ENCODE results near the gene CHST1. TPM values are rescaled to one million over a fixed set of nuclear protein-coding genes. Genes with fewer than 3 reads are reported as not detected.

The CHST1 gene
- total and polyA plus RNA-seq, 5 experiments from 2014 or later, result not detected

GRCh38 chr11:45616802-45617549, 48.4 kb downstream of the CHST1 start:
- POLR2A ChIA-PET, result no interaction called here
- peaks cover 0 to 12% (median 6%) of the 10 kb centered on the region in 9 donors for H3K9me3 Mint-ChIP-seq

DNA sequence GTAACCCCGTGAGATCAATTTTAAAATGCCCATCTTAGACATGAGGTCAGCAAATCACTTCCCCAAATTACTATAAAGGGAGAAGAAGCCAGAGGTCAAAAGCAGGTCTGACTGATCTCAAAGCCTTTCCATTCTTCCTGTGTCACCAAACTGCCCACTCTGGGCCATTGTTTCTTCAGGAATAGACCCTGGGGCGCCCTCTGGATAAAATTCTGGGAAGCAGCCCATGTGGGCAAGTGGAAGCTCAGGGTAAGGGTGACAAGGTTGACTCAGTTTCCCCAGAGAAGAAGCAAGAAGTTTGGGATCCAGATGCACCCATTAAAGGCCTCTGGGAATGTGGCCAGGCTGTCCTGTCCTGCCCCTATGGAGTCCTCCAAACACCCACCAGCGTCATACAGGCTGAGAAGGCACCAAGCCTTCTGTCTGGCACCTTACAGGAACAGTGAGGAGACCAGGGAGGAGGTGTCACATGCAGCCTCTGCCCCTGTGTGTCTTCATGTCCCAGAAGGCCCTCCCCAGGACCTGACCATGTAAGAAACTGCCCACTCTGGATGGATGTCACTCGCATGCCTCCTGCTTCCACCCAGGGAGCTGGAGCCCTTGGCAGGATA, 50.1 kb downstream of the CHST1 start:
- Mint-ChIP-seq H3K4me3 (no peak overlapping the region), H3K36me3 (peaks cover 0 to 6% (median 0%) of the 10 kb centered on the region in 3 donors), H3K27ac (no peak overlapping the region), H3K9me3 (peaks cover 0 to 8% (median 6%) of the 10 kb centered on the region in 9 donors), H3K27me3 (peaks cover 8 to 39% (median 24%) of the 10 kb centered on the region in 5 donors), H3K4me1 (no peaks in the 10 kb centered on the region)
- POLR2A ChIA-PET, result no interaction called here
- ATAC-seq (no peak), DNase-seq (no peak)

More at GRCh38 chr11:45616802-45617549, 48.4 kb downstream of the CHST1 start:
- H3K36me3 Mint-ChIP-seq, result peaks cover 0 to 10% (median 0%) of the 10 kb centered on the region in 3 donors
- peaks cover 11 to 39% (median 24%) of the 10 kb centered on the region in 5 donors for H3K27me3 Mint-ChIP-seq
- no peaks in the 10 kb centered on the region for H3K4me1 Mint-ChIP-seq
- no peak for DNase-seq
- no peak overlapping the region for H3K27ac Mint-ChIP-seq
- H3K4me3 Mint-ChIP-seq, result no peak overlapping the region
- ATAC-seq, result no peak

DNA sequence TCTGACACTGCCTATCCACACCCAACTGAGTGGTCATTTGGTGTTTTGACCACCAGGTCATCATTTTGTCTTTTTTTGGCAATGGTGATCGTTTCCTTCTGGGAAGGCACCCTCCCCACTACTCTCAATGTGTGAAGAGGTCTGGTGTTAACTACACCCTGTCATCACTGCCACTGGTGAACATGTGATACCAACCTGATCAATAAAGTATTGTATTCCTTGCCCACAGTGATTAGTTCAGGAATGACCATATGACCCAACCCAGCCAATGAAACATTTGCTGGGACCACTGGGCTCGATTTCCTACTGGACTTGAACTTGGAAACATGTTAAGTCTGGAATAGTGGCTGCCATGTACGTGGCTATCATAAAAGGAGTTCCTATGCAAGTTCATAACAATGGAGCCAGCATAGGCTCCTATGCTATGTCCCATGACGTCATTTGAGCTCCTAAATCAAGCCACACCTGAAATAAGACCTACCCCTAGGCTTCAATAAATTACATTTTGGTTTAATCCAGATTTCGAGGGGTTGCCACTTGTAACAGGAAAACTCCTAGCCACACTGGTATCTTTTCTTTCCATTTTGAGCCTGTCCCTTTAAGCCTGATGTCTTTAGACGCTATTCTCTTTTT, 51.1 kb downstream of the CHST1 start:
- no peak for DNase-seq
- Mint-ChIP-seq H3K4me1 (no peaks in the 10 kb centered on the region), H3K27me3 (peaks cover 9 to 36% (median 24%) of the 10 kb centered on the region in 5 donors), H3K9me3 (peaks cover 0 to 1% (median under 1%) of the 10 kb centered on the region in 9 donors), H3K27ac (peak overlapping the region in 1 of 10 donors; percentile 57), H3K4me3 (no peak overlapping the region), H3K36me3 (peaks cover 0 to 1% (median 0%) of the 10 kb centered on the region in 3 donors)
- ATAC-seq, result no peak
- POLR2A ChIA-PET, result no interaction called here

DNA sequence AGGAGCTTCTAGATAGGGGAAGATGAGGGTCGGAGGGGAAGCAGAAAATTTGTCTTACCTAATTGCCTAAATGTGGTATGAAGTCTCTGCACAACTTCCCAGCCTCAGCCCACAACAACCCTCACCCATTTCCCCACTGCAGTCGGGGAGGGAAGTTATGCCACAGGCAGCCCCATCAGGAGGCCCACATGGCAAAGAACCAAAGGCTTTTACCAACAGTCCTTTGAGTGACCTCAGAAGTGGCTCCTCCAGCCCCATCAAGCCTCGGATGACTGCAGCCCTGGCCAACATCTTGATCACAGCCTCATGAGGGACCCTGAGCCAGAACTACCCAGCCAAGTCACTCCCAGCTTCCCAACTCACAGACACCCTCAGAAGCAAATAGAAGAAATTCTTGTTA, 54.8 kb downstream of the CHST1 start:
- ATAC-seq, result no peak
- no peaks in the 10 kb centered on the region for H3K36me3 Mint-ChIP-seq
- no peaks in the 10 kb centered on the region for H3K9me3 Mint-ChIP-seq

GRCh38 chr11:45609902-45610301, 55.5 kb downstream of the CHST1 start:
- H3K27me3 Mint-ChIP-seq, result peaks cover 18 to 51% (median 31%) of the 10 kb centered on the region in 5 donors
- no peak overlapping the region for H3K27ac Mint-ChIP-seq
- ATAC-seq (no peak), DNase-seq (no peak)
- no peak overlapping the region for H3K4me3 Mint-ChIP-seq
- no peaks in the 10 kb centered on the region for H3K4me1 Mint-ChIP-seq
- no peaks in the 10 kb centered on the region for H3K9me3 Mint-ChIP-seq
- POLR2A ChIA-PET, result no interaction called here
- H3K36me3 Mint-ChIP-seq, result no peaks in the 10 kb centered on the region

More for the DNA sequence above, 54.8 kb downstream of the CHST1 start:
- Mint-ChIP-seq H3K4me3 (no peak overlapping the region), H3K4me1 (no peaks in the 10 kb centered on the region), H3K27me3 (peaks cover 13 to 48% (median 26%) of the 10 kb centered on the region in 5 donors), H3K27ac (no peak overlapping the region)
- POLR2A ChIA-PET, result no interaction called here
- no peak for DNase-seq

DNA sequence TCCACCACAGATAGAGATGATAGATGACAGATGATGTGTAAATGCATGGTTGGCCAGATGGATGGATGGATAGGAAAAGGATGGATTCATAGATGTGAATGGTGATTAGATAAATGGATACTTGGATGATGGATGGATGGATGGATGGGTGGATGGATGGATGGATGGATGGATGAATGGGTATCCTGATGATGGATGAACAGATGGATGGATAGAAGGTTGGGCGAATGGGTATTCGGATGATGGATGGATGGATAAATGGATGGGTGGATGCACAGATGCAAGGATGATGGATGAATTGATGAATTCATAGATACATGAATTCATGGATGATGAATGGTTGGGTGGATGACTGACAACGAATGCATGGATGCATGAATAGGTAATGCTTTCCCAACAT, 56.1 kb downstream of the CHST1 start:
- no peak overlapping the region for H3K4me3 Mint-ChIP-seq
- peaks cover 18 to 54% (median 31%) of the 10 kb centered on the region in 5 donors for H3K27me3 Mint-ChIP-seq
- H3K27ac Mint-ChIP-seq, result no peak overlapping the region
- DNase-seq (no peak), ATAC-seq (no peak)
- no peaks in the 10 kb centered on the region for H3K4me1 Mint-ChIP-seq
- no peaks in the 10 kb centered on the region for H3K9me3 Mint-ChIP-seq
- POLR2A ChIA-PET, result no interaction called here
- no peaks in the 10 kb centered on the region for H3K36me3 Mint-ChIP-seq

- H3K27ac Mint-ChIP-seq, result no peak overlapping the region
- no peaks in the 10 kb centered on the region for H3K36me3 Mint-ChIP-seq
- DNase-seq, result no peak
- no peaks in the 10 kb centered on the region for H3K9me3 Mint-ChIP-seq
- no peak overlapping the region for H3K4me3 Mint-ChIP-seq
- no peaks in the 10 kb centered on the region for H3K4me1 Mint-ChIP-seq
- POLR2A ChIA-PET, result no interaction called here
- no peak for ATAC-seq
- H3K27me3 Mint-ChIP-seq, result peaks cover 22 to 68% (median 41%) of the 10 kb centered on the region in 5 donors
Observed at GRCh38 chr11:45607995-45608394, 57.4 kb downstream of the CHST1 start.

DNA sequence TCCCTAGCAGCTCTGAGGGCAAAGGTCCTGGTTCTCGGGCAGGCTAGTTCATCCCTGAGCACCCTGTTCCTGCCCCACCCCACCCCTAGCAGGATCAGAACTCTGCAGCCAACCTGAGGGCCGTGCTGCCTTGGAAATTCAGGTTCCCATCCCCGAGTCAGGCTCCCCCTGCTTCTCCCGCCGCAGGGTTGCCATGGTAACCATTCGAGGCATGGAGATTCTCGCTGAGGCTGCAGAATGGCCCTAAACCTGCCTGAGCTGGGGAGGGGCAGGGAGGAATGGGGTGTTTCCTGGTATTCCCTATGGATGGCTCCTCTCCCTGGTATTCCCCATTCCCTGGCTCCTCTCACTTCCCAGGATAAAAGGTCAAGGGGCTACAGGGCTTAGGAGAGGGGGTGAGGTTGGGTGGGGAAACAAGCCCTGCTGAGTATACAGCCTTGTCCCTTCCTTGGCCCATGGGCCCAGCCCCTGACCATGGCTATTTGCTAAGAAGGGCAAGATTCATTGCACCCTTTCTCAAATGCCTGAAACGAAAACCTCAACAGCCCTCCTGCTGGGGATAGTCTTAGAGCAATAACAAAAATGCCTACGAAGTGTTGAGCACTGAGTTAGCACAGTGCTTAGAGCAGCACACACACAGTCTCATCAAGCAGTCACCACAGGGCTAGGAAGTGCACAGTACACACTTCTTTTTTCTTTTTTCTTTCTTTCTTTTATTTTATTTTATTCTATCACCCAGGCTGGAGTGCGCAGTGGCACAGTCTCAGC, 58.7 kb downstream of the CHST1 start:
- no peak overlapping the region for H3K4me3 Mint-ChIP-seq
- POLR2A ChIA-PET, result no interaction called here
- H3K36me3 Mint-ChIP-seq, result no peaks in the 10 kb centered on the region
- H3K9me3 Mint-ChIP-seq, result peaks cover 0 to 4% (median 0%) of the 10 kb centered on the region in 9 donors
- H3K27me3 Mint-ChIP-seq, result peaks cover 23 to 72% (median 46%) of the 10 kb centered on the region in 5 donors
- no peak overlapping the region for H3K27ac Mint-ChIP-seq
- no peaks in the 10 kb centered on the region for H3K4me1 Mint-ChIP-seq
- DNase-seq (no peak), ATAC-seq (no peak)

DNA sequence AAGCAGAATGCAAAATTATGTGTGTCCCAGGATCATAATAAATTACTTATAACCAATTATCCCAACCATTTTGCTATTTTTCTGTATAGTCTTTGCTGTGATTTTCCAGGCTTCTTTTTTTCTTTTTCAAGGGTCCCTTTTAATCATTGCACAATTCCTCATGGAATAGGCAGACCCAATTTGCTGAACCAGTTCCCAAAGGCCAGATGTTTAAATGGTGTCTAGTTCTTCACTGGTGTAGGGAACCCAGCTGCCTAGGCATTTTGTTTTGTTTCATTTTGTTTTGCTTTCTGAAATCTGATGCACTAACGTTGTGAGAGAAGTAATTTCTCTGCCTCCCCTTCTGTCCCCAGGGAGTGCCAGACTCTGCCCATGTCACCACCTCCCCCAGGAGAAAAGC, 60.4 kb downstream of the CHST1 start:
- no peaks in the 10 kb centered on the region for H3K36me3 Mint-ChIP-seq
- peaks cover 23 to 74% (median 48%) of the 10 kb centered on the region in 5 donors for H3K27me3 Mint-ChIP-seq
- no peaks in the 10 kb centered on the region for H3K4me1 Mint-ChIP-seq
- DNase-seq (no peak), ATAC-seq (no peak)
- peaks cover 0 to 9% (median 0%) of the 10 kb centered on the region in 9 donors for H3K9me3 Mint-ChIP-seq
- H3K4me3 Mint-ChIP-seq, result no peak overlapping the region
- no peak overlapping the region for H3K27ac Mint-ChIP-seq
- POLR2A ChIA-PET, result no interaction called here

GRCh38 chr11:45603946-45604682, 61.3 kb downstream of the CHST1 start:
- Mint-ChIP-seq H3K36me3 (no peaks in the 10 kb centered on the region), H3K4me1 (no peaks in the 10 kb centered on the region), H3K4me3 (no peak overlapping the region), H3K27me3 (peaks cover 16 to 70% (median 43%) of the 10 kb centered on the region in 5 donors), H3K27ac (no peak overlapping the region), H3K9me3 (peaks cover 0 to 9% (median 0%) of the 10 kb centered on the region in 9 donors)
- POLR2A ChIA-PET, result no interaction called here
- DNase-seq, result no peak
- no peak for ATAC-seq

- Mint-ChIP-seq H3K36me3 (no peaks in the 10 kb centered on the region), H3K9me3 (peaks cover 0 to 9% (median 0%) of the 10 kb centered on the region in 9 donors), H3K4me1 (no peaks in the 10 kb centered on the region), H3K27ac (no peak overlapping the region), H3K4me3 (no peak overlapping the region), H3K27me3 (peaks cover 9 to 43% (median 22%) of the 10 kb centered on the region in 5 donors)
- POLR2A ChIA-PET, result no interaction called here
- DNase-seq (no peak), ATAC-seq (no peak)
Observed at GRCh38 chr11:45599161-45599943, 66.1 kb downstream of the CHST1 start.
